KMS-11 (cell line): ENCODE results near the gene SPECC1.

ENCODE experiments used
- H2AFZ ChIP-seq: fragments of 200-600 bp; sonication (generic); 2 replicates; pipeline ENCODE4 v1.6.1; 2016; ENCODE audit warnings: antibody characterized with exemption, mixed run types, low read depth
- H3K27ac ChIP-seq: fragments of 200-600 bp; sonication (generic); 2 replicates; pipeline ENCODE4 v1.6.1; 2016; ENCODE audit warnings: mild to moderate bottlenecking, mixed run types
- H3K27me3 ChIP-seq: fragments of 200-600 bp; sonication (generic); 2 replicates; pipeline ENCODE4 v1.6.1; 2017; ENCODE audit warnings: mild to moderate bottlenecking, low read depth, mixed run types, moderate library complexity; ENCODE audit not compliant: insufficient read depth
- H3K36me3 ChIP-seq: fragments of 200-600 bp; sonication (generic); 2 replicates; pipeline ENCODE4 v1.6.1; 2017; ENCODE audit warnings: mild to moderate bottlenecking, mixed run types; ENCODE audit not compliant: insufficient read depth
- H3K4me1 ChIP-seq: fragments of 200-600 bp; sonication (generic); 2 replicates; pipeline ENCODE4 v1.6.1; 2016; ENCODE audit warnings: mild to moderate bottlenecking, low read depth, mixed run types; ENCODE audit not compliant: poor library complexity, severe bottlenecking
- H3K4me2 ChIP-seq: fragments of 200-600 bp; sonication (generic); 2 replicates; pipeline ENCODE4 v1.7.0; 2016; ENCODE audit warnings: mild to moderate bottlenecking, mixed run types
- H3K4me3 ChIP-seq: fragments of 200-600 bp; sonication (generic); IDR thresholded peaks from 2 replicates; pipeline ENCODE4 v1.6.1; 2017; ENCODE audit warnings: low read depth, low read length, mixed read lengths; ENCODE audit not compliant: insufficient read depth
- H3K79me2 ChIP-seq: fragments of 200-600 bp; sonication (generic); 2 replicates; pipeline ENCODE4 v1.6.1; 2016; ENCODE audit warnings: low read depth, mixed run types; ENCODE audit not compliant: insufficient read depth
- H3K9ac ChIP-seq: fragments of 200-600 bp; sonication (generic); 2 replicates; pipeline ENCODE4 v1.6.1; 2016; ENCODE audit warnings: mild to moderate bottlenecking, mixed run types
- H4K20me1 ChIP-seq: fragments of 200-600 bp; sonication (generic); 2 replicates; pipeline ENCODE4 v1.6.1; 2016; ENCODE audit warnings: mild to moderate bottlenecking, mixed run types; ENCODE audit not compliant: insufficient read depth
- TF ChIP-seq, protein P1 (sequence below): fragments of 200-600 bp; sonication (generic); conservative IDR thresholded peaks from 2 replicates; pipeline ENCODE4 v1.6.1; 2017; ENCODE audit warnings: low read depth, mild to moderate bottlenecking, antibody characterized with exemption, low read length, moderate library complexity, mixed read lengths

Gene SPECC1

DNA sequence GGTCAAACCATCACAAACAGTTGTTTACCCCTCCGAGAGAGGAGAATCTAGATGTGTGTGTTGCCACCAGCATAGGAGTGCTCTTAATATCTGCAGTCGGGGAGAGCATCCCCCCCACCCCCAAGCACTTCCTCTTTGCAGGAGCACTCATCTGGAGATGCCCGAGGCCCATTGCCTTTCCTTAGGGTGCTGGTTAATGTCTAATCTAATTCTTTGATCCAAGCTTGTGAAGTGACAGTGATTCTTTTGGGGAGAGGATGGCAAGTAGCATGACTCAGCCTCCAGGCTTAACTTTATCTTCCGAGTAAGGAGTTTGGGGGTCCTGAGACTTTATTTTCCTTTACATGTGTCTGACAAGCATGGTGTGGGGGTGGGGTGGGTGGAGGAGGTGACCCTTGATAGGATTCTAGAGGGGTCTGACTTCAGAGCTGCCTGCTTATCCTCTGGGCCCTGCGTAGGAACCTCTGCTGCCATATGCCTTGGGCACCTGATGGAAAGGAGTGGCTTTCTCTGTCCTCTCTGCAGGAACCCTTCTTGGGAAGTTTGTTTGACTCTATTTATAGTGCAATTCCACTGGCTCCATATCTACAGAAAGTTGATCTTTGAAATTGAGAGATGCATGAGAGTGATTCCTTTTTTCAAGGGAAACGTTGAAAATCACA lies 207.1 kb downstream of the SPECC1 start:
- H3K27ac ChIP-seq: no peak overlapping the region
- no peaks in the 10 kb centered on the region for H4K20me1 ChIP-seq

DNA sequence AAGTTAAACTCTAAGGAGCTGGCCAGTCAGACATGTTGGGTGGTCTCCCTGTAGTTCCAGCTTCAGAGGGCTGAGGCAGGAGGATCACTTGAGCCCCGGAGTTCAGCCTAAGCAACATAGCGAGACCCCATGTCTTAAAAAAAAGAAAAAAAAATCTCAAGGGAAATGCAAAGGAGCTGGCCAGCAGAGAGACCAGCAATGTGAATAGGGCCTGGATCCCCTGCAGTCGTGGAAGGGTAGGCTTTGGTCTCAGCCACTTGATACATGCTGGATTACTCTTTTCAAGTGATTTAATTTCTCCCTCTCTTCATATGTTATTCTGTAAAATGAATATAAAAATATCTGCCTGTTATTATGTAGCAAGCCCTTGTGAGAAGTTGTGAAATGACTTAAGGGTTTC lies 207.7 kb downstream of the SPECC1 start:
- Histone ChIP-seq H3K4me3 (no peak overlapping the region), H3K4me2 (no peak overlapping the region), H4K20me1 (no peaks in the 10 kb centered on the region), H3K27me3 (no peaks in the 10 kb centered on the region), H3K9ac (no peak overlapping the region), H2AFZ (no peak overlapping the region), H3K79me2 (no peaks in the 10 kb centered on the region), H3K27ac (no peak overlapping the region), H3K4me1 (no peaks in the 10 kb centered on the region), H3K36me3 (no peaks in the 10 kb centered on the region)
- TF ChIP-seq, protein P1, sequence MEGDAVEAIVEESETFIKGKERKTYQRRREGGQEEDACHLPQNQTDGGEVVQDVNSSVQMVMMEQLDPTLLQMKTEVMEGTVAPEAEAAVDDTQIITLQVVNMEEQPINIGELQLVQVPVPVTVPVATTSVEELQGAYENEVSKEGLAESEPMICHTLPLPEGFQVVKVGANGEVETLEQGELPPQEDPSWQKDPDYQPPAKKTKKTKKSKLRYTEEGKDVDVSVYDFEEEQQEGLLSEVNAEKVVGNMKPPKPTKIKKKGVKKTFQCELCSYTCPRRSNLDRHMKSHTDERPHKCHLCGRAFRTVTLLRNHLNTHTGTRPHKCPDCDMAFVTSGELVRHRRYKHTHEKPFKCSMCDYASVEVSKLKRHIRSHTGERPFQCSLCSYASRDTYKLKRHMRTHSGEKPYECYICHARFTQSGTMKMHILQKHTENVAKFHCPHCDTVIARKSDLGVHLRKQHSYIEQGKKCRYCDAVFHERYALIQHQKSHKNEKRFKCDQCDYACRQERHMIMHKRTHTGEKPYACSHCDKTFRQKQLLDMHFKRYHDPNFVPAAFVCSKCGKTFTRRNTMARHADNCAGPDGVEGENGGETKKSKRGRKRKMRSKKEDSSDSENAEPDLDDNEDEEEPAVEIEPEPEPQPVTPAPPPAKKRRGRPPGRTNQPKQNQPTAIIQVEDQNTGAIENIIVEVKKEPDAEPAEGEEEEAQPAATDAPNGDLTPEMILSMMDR: no peak

More for the DNA sequence above, 207.1 kb downstream of the SPECC1 start:
- no peak overlapping the region for H2AFZ ChIP-seq
- TF ChIP-seq, protein P1: no peak
- H3K27me3 ChIP-seq: no peaks in the 10 kb centered on the region
- no peak overlapping the region for H3K4me3 ChIP-seq
- no peak overlapping the region for H3K9ac ChIP-seq
- no peaks in the 10 kb centered on the region for H3K36me3 ChIP-seq
- no peak overlapping the region for H3K4me2 ChIP-seq
- H3K4me1 ChIP-seq: no peaks in the 10 kb centered on the region
- H3K79me2 ChIP-seq: no peaks in the 10 kb centered on the region

DNA sequence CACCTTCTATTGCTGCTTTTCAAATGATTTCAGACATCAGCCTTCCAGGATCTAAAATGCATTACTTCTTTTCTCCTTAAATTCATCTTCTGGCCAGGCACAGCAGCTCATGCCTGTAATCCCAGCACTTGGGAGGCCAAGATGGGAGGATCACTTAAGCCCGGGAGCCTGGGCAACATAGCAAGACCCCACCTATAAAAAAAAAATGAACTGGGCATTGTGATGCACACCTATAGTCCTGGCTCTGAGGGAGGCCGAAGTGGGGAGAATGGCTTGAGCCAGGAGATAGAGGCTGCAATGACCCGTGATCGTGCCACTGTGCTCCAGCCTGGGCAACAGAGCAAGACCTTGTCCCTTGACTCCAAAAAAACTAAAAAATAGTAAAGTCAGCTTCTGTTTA lies 208.5 kb downstream of the SPECC1 start:
- H4K20me1 ChIP-seq: no peaks in the 10 kb centered on the region
- no peaks in the 10 kb centered on the region for H3K4me1 ChIP-seq
- H3K4me3 ChIP-seq: no peak overlapping the region
- TF ChIP-seq, protein P1: no peak
- no peak overlapping the region for H2AFZ ChIP-seq
- H3K79me2 ChIP-seq: no peaks in the 10 kb centered on the region
- H3K27ac ChIP-seq: no peak overlapping the region
- no peaks in the 10 kb centered on the region for H3K27me3 ChIP-seq
- no peak overlapping the region for H3K4me2 ChIP-seq
- H3K9ac ChIP-seq: no peak overlapping the region
- H3K36me3 ChIP-seq: no peaks in the 10 kb centered on the region

DNA sequence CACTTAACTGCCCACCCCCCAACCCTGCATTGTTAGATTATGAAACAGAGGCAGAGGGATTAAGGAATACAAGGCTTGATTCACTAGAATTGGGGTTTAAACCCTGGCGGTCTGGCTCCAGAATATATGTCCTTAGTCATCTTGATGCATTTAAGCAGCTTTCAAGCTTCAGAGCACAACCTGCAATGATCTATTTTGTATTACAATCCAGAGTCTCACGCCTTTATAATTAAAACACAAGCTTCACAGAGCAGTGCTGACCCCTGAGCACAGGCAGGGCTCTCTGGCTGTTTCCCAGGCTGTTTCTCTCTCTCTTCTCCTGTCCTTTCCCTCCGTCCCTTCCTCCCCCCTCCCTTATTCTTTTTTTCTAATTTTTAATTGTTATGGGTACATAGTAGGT lies 209.1 kb downstream of the SPECC1 start:
- H3K36me3 ChIP-seq: no peaks in the 10 kb centered on the region
- H3K27me3 ChIP-seq: no peaks in the 10 kb centered on the region
- H4K20me1 ChIP-seq: no peaks in the 10 kb centered on the region
- H3K4me2 ChIP-seq: no peak overlapping the region
- no peaks in the 10 kb centered on the region for H3K4me1 ChIP-seq
- no peak overlapping the region for H3K4me3 ChIP-seq
- no peaks in the 10 kb centered on the region for H3K79me2 ChIP-seq
- H3K27ac ChIP-seq: no peak overlapping the region
- no peak overlapping the region for H2AFZ ChIP-seq
- TF ChIP-seq, protein P1: no peak
- no peak overlapping the region for H3K9ac ChIP-seq
